GM21381 (cell line): ENCODE results near the gene ANKRD33B.
A peak's percentile ranks its signal among the peaks of the same experiment; 100 is the strongest.
"Not testable (repeated sequence)": the region's sequence is repeated elsewhere in the genome, so short reads cannot be mapped to it uniquely, and the experiment has no call there.

ENCODE experiments used
- ATAC-seq: cut with Tn5 transposase; IDR thresholded peaks from one replicate; pipeline ENCODE4 v1.9.1; 2021; ENCODE audit warnings: mild to moderate bottlenecking, moderate library complexity; ENCODE audit not compliant: unreplicated experiment

The ANKRD33B gene

DNA sequence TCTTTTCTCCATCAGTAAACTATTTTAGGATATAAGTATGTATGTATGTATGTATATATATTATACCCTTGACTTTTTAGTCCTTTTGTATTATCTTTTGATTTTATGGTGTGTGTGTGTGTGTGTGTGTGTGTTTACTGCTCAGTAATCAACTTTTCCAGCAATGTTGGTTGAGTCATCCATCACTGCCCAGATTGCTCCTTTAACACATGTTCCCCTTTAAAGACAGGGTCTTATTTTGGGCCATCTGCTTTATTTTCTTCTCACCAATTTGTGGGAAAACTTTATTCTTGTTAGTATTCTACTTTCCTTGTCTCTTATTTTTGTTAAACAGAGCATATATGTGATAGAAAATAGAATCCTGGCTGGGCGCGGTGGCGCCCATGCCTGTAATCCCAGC lies 28.1 kb downstream of the ANKRD33B start:
- ATAC-seq, result no peak

DNA sequence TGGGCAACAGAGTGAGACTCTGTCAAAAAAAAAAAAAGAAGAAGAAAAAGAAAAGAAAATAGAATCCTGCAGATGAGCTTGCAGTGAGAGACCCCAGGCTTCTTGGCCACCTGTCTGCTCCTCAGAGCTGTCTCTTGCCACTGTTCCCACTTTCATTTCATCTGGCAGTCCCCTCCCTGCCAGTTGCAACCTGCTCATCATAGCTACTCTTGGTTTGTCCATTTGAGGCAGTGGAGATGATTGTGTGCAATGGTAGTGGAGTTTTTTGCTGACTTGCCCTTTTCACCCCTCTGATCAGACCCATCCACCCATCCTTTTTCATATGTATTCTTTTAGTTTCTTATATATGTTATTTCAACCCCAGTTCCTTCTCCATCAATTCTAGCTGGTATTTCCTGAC lies 28.7 kb downstream of the ANKRD33B start:
- ATAC-seq, result peak; percentile 51

DNA sequence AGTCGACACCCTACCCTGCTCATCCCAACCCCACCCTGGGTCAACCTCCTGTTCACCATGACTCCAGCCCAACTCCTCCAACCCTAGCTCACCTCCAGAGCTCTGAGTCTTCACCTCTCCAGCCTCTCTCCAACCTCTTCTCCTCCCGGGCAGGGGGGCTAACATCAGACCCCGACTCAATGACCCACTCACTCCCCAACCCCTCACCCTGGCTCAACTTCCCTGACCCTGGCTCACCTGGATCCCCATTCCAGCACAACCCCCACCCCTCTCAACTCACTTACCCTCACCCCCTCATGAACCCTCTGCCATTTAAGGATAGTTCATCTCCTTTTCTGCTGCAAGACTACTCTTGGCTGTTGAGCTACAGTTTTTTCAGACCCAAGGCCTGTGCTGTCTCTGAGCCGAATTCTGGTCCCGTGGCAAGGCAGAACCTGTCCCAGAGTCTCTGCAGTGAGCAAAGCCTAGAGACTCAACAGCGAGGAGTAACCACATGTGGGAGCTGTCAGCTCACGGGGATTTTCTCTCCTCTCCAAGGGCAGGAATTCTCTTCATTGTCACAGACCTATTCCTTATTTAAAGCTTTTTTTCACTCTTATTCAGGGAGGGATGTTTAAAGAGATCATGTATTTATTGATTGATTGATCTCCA lies 29.8 kb downstream of the ANKRD33B start:
- ATAC-seq, result no peak

DNA sequence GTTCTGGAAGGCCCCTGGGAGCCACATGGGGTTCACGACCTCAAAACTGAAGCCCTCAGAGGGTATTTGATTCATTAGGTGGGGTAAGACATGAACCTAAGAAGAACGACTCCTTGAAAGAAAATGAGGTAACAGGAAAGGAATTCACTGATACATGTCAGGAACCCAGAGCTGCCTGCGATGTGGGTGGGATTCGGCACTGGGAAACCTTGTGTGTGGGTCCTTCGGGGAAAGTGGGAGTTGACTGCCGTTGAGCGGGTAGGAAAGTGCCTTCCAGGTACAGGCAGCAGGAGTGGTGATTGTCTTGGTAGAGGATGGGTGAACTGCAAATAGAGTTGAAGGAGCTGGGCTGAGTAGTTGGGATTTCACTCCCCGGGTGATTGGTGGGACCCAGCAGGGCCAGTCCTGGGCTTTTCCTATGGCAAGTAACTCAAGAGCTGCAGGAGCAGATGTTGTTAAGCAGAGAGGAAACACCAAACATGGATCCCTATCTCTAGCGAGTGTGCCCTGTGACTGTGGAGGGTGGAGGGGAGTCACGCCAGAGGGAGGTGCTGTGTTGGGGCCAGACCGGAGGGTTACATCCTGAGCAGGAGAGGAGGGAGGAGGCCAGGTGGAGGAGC lies 30.8 kb downstream of the ANKRD33B start:
- ATAC-seq, result no peak

DNA sequence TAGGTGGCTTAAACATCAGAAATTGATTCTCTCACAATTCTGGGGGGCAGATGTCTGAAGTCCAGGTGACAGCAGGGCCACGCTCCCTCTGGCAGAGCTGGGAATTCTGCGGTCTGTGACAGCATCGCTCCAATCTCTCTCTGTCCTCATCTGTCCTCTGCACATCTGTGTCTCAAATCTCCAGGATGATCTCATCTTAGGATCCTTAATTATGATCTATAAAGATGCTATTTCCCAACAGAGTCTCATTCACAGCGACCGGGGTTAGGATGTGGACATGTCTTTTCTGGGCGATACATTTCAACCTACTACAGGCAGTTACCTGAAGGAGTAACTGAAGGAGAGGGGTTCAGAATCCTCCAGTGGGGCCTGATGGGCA lies 31.4 kb downstream of the ANKRD33B start:
- no peak for ATAC-seq

DNA sequence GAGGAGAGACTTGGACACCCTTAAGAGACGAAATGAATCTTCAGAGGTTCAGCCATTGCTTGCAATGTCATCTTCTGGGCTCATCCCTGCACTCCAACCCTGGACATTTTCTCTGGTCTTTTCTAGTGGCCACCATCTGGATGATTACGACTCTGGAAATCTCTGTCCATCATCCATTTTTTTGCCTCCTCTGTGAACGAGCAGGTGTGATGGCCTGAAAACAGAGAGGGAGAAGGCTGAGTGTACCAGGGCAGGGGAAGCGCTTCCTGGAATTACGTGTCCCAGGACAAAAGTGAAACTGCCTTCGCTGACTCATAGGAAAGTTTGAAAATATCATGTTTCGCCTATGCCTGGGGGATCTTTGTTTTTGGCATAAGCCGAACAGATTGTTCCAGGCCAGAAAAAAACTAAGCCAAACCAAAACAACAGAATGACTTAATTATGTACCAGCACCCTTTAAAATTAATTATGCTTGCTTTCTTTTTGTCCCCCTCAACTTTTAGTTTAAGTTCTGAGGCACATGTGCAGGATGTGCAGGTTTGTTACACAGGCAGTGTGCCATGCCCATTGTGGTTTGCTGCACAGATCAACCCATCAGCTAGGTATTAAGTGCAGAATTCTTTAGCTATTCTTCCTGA lies 31.9 kb downstream of the ANKRD33B start:
- ATAC-seq, result peak; percentile 44

DNA sequence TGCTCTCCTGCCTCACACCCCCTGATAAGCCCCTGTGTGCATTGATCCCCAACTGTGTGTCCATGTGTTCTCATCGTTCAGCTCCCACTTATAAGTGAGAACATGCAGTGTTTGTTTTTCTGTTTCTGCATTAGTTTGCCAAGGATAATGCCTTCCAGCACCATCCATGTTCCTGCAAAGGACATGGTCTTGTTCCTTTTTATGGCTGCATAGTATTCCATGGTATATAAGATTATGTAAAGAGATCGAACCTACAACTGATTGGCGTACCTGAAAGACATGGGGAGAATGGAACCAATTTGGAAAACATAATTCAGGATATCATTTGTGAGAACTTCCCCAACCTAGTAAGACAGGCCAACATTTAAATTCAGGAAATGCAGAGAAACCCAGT lies 32.4 kb downstream of the ANKRD33B start:
- no peak for ATAC-seq

DNA sequence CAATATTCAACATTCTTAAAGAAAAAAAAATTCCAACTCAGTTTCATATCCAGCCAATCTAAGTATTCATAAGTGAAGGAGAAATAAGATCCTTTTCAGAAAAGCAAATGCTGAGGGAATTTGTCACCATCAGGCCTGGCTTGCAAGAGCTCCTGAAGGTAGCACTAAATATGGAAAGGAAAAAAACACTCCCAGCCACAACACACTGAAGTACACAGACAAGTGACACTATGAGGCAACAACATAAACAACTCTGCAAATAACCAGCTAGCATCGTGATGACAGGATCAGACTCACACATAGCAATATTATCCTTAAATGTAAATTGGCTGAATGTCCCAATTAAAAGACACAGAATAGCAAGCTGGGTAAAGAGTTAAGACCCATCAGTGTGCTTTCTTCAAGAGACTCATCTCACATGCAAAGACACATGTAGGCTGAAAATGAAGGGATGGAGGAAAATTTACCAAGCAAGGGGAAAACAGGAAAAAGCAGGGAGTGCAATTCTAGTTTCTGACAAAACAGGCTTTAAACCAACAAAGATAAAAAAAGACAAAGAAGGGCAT lies 33.1 kb downstream of the ANKRD33B start:
- ATAC-seq, result no peak

DNA sequence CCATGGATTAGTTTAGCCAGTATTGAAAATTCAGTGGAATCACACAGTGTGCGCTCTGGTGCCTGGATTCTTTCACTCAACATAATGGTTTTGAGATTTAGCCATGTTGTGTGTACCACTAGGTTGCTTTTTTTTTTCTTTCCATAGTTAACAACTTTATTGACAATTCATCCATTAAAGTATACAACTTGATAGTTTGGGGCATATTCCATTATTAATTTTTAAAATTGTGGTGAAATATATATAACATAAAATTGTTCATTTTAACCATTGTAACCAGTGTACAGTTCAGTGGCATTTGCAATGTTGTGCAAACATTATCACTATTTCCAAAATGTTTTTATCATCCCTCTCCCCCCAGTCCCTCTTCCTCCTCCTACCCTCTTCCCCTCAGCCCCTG lies 35.2 kb downstream of the ANKRD33B start:
- ATAC-seq, result no peak

DNA sequence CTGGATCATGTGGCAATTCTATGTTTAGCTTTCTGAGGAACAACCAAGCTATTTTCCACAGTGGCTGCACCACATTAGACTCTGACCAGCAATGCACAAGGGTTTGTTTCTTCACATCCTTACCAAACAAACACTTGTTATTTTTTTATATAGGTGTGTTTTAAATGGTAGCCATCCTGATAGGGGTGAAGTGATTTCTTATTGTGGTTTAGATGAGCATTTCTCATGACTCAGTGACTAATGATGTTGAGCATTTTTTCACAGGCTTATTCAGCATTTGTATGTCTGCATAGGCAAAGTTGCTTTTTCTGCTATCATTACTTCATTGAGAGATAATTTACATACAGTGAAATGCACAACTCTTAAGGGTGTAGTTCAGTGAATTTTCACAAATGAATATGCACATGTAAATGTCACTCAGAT lies 36.0 kb downstream of the ANKRD33B start:
- ATAC-seq, result no peak

DNA sequence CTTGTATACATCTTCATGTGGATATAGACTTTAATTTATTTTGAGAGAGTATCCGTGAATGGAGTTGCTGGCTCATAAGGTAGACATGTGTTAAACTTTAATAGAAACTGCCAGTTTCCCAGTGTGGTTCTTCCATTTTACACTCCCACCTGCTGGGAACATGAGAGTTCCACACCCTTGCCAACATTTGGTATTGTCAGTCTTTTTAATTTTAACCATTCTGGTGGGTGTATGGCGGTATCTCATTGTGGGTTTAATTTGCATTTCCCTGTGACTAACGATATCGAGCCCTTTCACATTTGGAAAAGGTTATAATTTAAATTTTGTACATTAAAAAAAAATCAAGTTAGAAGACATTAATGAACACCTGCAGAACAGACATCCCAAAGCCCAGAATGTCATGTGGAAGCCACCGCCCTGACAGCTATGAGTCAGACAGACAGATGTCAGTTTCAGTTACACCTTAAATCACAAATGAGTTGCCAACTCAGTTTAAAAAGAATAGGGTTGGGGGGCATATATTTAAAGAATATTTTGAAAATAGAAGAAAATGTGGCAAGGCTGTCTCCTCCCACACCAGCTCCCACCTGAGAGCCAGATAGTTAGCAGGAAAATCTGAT lies 36.9 kb downstream of the ANKRD33B start:
- ATAC-seq, result peak; percentile 71

DNA sequence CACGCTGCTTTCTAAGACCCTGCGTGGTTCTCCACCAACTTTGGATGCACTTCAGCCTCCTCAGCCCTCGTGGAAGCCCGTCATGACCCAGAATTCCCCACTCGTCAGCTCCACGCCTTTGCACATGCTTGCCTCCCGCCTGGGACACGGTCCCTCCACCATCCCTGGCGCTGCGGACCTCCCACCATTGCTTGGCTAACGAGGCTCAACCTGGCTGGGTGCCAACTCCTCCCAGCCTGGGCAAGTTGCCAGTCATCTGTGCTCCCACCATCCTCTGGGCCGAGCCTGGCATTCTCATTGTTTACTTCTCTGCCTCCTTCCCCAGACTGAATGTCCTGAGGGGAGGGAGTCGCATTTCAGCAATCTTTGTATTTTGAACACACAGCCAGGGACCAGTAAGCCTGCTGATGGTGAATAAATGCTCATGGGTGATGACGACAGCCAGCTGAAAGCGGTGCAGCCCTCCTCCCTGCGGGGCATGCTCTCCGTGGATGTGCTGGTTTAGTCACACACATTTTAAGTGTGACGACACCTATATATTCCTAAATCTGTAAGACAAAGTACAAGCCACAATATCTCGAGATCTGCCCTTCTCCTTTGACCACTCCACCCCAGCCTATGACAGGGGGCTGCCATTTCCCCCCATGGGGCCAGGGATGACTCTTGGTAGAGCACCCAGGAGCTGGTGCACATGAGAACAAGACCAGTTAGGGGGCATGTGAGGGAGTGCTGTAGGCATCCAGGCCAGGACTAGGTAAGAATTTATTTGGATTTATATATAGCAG lies 37.6 kb downstream of the ANKRD33B start:
- peak; percentile 43 for ATAC-seq

DNA sequence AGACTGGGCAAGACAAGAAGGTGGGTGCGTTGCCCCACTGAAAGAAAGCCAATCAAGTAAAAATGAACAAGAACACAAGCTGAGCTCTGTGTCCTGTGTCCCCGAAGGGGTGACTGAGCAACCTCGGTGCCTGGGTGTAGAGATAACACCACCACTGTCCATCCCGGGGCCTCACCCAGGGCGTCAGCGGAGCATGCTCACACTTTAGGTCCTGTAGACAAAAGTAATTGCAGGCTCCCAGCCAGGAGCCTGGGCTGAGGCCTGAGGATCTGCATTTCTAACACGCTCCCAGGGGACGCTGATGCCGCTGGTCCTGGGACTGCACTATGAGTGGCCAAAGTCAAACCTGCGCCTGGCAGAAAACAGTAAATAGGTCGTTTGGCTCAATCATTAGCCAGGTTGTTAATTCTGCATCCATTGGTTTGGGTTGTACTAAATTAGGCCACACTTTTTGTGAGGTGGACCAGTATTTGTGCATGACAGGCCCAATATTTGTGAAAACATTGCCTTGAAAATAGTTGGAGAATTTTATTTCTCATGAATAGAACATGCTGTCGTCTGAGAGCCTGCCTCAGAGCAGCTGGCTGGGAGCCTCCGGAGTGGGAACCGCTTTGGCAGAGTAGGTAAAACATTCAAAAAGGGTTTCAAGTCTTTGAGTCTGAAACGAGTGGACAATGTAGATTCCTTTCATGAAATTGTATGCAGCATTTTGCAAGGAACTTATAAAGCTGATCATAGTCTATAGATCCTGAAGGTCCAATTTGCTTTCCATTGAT lies 38.3 kb downstream of the ANKRD33B start:
- ATAC-seq, result no peak

DNA sequence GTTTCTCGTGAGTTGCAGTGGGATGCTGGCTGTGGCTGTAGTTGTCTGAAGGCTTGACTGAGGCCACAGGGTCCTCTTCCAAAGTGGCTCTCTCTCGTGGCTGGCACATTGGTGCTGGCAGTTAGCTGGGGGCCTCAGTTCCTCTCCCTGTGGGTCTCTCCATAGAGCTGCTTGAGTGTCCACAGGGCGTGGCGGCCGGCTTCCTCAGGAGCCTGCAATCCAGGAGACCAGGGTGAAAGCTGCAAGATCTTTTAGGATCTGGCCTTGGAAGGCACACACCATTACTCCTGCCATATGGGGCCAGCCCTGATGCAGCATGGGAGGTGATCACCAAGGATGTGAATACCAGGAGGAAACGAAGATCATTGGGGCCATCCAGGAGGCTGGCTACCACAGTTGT lies 41.1 kb downstream of the ANKRD33B start:
- no peak for ATAC-seq

DNA sequence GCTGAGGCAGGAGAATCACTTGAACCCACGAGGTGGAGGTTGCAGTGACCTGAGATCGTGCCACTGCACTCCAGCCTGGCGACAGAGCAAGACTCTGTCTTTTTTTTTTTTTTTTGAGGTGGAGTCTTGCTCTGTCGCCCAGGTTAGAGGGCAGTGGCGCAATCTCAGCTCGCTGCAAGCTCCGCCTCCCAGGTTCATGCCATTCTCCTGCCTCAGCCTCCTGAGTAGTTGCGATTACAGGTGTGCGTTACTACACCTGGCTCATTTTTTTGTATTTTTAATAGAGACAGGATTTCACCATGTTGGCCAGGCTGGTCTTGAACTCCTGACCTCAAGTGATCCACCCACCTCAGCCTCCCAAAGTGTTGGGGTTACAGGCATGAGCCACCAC lies 42.8 kb downstream of the ANKRD33B start:
- ATAC-seq, result not testable (repeated sequence)

DNA sequence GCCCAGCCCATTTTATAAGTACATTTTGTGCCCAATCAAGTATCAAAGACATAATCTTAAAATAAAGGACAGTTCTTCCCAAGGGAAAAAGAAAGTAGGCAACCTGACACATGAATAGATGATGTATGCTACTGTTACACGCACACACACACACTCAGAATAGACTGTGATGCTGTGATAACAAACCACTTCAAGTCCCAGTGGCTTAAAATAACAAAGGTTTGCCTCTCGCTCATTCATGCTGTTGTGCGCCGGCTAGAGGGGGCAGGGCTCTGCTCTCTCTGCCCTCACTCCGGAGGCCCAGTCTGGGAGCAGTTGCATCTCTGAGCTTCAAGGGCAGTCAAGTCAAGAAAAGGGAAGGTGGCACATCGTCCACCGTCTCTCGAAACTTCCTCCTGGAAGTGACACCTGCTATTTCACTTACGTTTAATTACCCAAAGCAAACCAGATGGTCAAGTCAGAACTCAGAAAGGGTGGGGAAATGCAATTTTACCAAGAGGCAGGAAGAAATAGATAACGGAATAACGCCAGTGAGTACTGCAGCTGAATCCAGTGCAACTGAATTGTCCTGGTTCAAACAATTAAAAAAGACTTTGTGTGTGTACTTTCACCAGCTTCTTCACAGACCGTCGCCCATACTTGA lies 43.3 kb downstream of the ANKRD33B start:
- ATAC-seq, result peak; percentile 88

DNA sequence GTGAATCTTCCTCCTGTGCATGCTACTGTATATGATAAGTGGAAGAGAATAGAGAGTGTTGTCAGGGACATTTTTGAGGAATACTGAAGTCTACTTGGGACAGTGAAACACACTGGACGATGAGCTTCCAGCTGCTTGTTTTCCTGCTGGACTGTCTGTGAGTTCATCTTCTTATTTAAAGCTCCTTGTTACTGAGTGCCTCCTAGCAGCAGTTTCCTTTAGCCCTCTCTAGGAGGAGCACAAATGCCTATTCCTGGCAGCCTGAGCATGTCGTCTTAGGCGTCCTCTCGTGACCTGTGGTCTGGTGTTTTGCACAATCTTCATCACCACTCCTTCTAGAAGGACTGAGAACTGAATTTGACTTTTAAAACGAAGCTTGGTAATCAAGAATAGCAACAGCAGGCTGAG lies 43.8 kb downstream of the ANKRD33B start:
- peak; percentile 64 for ATAC-seq

DNA sequence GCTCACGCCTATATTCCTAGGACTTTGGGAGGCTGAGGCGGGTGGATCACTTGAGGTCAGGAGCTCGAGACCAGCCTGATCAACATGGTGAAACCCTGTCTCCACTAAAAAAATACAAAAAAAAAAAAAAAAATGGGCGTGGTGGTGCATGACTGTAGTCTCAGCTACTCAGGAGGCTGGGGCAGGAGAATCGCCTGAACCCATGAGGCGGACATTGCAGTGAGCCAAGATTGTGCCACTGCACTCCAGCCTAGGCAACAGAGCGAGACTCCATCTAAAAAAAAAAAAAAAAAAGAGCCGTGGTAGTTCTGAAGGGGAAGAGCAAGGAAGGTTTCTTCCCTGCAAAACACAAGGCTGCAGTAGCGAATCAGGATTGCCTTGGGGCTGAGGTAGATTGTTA lies 44.2 kb downstream of the ANKRD33B start:
- ATAC-seq, result not testable (repeated sequence)

DNA sequence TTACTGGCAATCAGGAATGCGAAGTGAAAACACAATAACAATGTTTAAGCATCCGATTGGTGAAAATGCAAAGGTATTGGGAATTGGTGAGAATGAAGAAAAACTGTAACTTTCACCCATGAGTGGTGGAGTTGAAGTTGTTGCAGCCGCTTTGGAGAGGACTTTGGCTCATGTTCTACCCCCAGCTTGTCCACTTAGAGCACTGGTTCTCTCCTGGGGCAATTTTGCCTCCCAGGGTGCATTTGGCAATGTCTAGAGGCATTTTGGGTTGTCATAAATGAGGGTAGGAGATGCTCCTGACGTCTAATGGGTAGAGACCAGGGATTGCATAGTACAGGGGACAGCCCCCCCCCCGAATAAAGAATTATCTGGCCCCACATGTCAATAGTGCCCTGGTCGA lies 46.2 kb downstream of the ANKRD33B start:
- ATAC-seq, result no peak

DNA sequence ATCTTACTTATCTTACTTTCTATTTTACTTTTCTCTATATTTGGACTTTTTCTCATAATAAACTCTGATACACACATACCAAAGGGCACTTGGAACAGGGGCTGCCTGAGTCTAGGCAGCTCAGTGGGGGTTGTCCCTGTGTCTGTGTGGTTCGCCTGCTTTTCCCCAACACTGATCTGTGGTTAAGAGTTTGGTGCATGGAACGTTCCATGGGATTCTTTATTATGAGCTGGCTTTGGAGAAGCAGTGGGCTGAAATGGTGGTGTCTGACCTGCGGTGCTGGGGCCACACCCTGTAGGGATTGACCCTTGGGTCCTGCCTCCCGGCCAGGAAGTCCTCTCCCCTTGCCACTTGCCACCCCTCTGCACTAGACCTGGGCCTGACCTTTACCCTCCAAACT lies 47.4 kb downstream of the ANKRD33B start:
- ATAC-seq, result no peak
